Measurements from ENCODE around the gene DUSP5.

DUSP5 gene

GRCh38 chr10:110501142-110501937 is 3.6 kb downstream of the DUSP5 start:
- Histone ChIP-seq H3K4me1 (ENCODE audit: low read length) (peaks cover 51% of the 10 kb centered on the region), H3K9ac (ENCODE audit: low read length) (peak overlapping the region; percentile 97)

GRCh38 chr10:110502072-110502845 is 4.6 kb downstream of the DUSP5 start:
- H3K9ac ChIP-seq (ENCODE audit: low read length) = peak overlapping the region; percentile 97
- H3K27ac ChIP-seq (ENCODE audit: low read length) = peak overlapping the region; percentile 93
- peaks cover 58% of the 10 kb centered on the region for H3K4me1 ChIP-seq (ENCODE audit: low read length)
- peak; percentile 36 for DNase-seq
- peaks cover 97% of the 10 kb centered on the region for H3K79me2 ChIP-seq (ENCODE audit: low read length)
- H3F3A ChIP-seq (ENCODE audit: insufficient read depth, low read length) = peaks cover 90% of the 10 kb centered on the region
- H3K36me3 ChIP-seq (replicated peaks; ENCODE audit: insufficient read depth, low read length) = peaks cover 30% of the 10 kb centered on the region
- peak overlapping the region; percentile 96 for H3K4me2 ChIP-seq (ENCODE audit: low read depth, low read length)
- H3K9me3 ChIP-seq (replicated peaks; ENCODE audit: insufficient read depth, low read length) = no peaks in the 10 kb centered on the region
- H4K20me1 ChIP-seq (ENCODE audit: insufficient read depth, low read length) = peaks cover 59% of the 10 kb centered on the region
- TF ChIP-seq EZH2 (optimal IDR thresholded peaks at IDR 0.05; ENCODE audit: low read depth, low read length) (no peak), EZH2phosphoT487 (IDR thresholded peaks at IDR 0.05; ENCODE audit: low read length) (no peak), CTCF (IDR thresholded peaks at IDR 0.05; ENCODE audit: low read length) (no peak)
- H3K4me3 ChIP-seq (ENCODE audit: low read length) = peak overlapping the region; percentile 86
- no peaks in the 10 kb centered on the region for H3K27me3 ChIP-seq (replicated peaks; ENCODE audit: insufficient read depth, low read length)
- H2AFZ ChIP-seq (ENCODE audit: low read length) = no peak overlapping the region
- no peaks in the 10 kb centered on the region for H3K9me2 ChIP-seq (replicated peaks; ENCODE audit: insufficient read depth, low read length)

More at GRCh38 chr10:110501142-110501937, 3.6 kb downstream of the DUSP5 start:
- Histone ChIP-seq H2AFZ (ENCODE audit: low read length) (no peak overlapping the region), H3K4me2 (ENCODE audit: low read depth, low read length) (peak overlapping the region; percentile 96), H3K9me3 (replicated peaks; ENCODE audit: insufficient read depth, low read length) (no peaks in the 10 kb centered on the region), H3K79me2 (ENCODE audit: low read length) (peaks cover 97% of the 10 kb centered on the region), H3K4me3 (ENCODE audit: low read length) (peak overlapping the region; percentile 86), H4K20me1 (ENCODE audit: insufficient read depth, low read length) (peaks cover 50% of the 10 kb centered on the region), H3K9me2 (replicated peaks; ENCODE audit: insufficient read depth, low read length) (no peaks in the 10 kb centered on the region), H3K27ac (ENCODE audit: low read length) (peak overlapping the region; percentile 93), H3K27me3 (replicated peaks; ENCODE audit: insufficient read depth, low read length) (no peaks in the 10 kb centered on the region), H3F3A (ENCODE audit: insufficient read depth, low read length) (peaks cover 81% of the 10 kb centered on the region), H3K36me3 (replicated peaks; ENCODE audit: insufficient read depth, low read length) (peaks cover 25% of the 10 kb centered on the region)
- TF ChIP-seq EZH2phosphoT487 (IDR thresholded peaks at IDR 0.05; ENCODE audit: low read length) (no peak), EZH2 (optimal IDR thresholded peaks at IDR 0.05; ENCODE audit: low read depth, low read length) (no peak), CTCF (IDR thresholded peaks at IDR 0.05; ENCODE audit: low read length) (no peak)
- peak; percentile 77 for DNase-seq

GRCh38 chr10:110502851-110503301 is 5.2 kb downstream of the DUSP5 start:
- no peaks in the 10 kb centered on the region for H3K9me2 ChIP-seq (replicated peaks; ENCODE audit: insufficient read depth, low read length)
- peaks cover 99% of the 10 kb centered on the region for H3K79me2 ChIP-seq (ENCODE audit: low read length)
- no peak overlapping the region for H2AFZ ChIP-seq (ENCODE audit: low read length)
- peak overlapping the region; percentile 86; the same call in 1 of the 2 replicates for H3K4me3 ChIP-seq (ENCODE audit: low read length)
- H3K36me3 ChIP-seq (replicated peaks; ENCODE audit: insufficient read depth, low read length) = peaks cover 37% of the 10 kb centered on the region
- peaks cover 65% of the 10 kb centered on the region for H4K20me1 ChIP-seq (ENCODE audit: insufficient read depth, low read length)
- H3K4me2 ChIP-seq (ENCODE audit: low read depth, low read length) = peak overlapping the region; percentile 96
- peak; percentile 73 for DNase-seq
- peak overlapping the region; percentile 97; the same call in 1 of the 2 replicates for H3K9ac ChIP-seq (ENCODE audit: low read length)
- no peak for TF ChIP-seq EZH2phosphoT487 (IDR thresholded peaks at IDR 0.05; ENCODE audit: low read length)
- TF ChIP-seq EZH2 (optimal IDR thresholded peaks at IDR 0.05; ENCODE audit: low read depth, low read length) = no peak
- no peak for TF ChIP-seq CTCF (IDR thresholded peaks at IDR 0.05; ENCODE audit: low read length)
- peak overlapping the region; percentile 93 for H3K27ac ChIP-seq (ENCODE audit: low read length)
- H3K4me1 ChIP-seq (ENCODE audit: low read length) = peaks cover 60% of the 10 kb centered on the region
- no peaks in the 10 kb centered on the region for H3K9me3 ChIP-seq (replicated peaks; ENCODE audit: insufficient read depth, low read length)
- no peaks in the 10 kb centered on the region for H3K27me3 ChIP-seq (replicated peaks; ENCODE audit: insufficient read depth, low read length)
- peaks cover 96% of the 10 kb centered on the region for H3F3A ChIP-seq (ENCODE audit: insufficient read depth, low read length)
